ENCODE measurements around the gene KCNJ3.

The KCNJ3 gene

DNA sequence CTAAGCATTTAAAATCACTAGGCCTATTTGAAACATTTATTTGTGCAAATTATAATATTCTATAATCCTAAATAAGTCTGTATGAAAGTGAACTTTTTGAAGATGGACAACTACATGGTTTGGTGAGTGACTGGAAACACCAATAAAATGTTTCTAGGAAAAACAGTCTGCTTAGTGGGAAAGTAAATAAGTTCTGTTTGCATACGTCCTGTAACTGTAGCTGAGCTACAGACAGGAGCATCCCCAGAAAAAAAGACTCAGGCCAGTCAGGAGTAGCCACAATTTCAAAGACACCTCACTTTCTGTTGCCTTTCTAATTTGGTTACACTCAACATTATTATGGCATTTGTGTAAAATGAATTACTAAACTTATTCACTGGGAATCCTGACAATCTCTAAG, 28.4 kb upstream of the KCNJ3 start:
- no peak for ATAC-seq
- TF ChIP-seq ZC3H10 (CRISPR knock-in tag; IDR thresholded peaks at IDR 0.05) (no peak), ZNF565 (CRISPR knock-in tag; conservative IDR thresholded peaks at IDR 0.05; ENCODE audit: low read depth) (no peak), GLIS3 (CRISPR knock-in tag; IDR thresholded peaks at IDR 0.05) (no peak), ZFP3 (CRISPR knock-in tag; IDR thresholded peaks at IDR 0.05) (no peak), SNAI2 (CRISPR knock-in tag; IDR thresholded peaks at IDR 0.05) (no peak), ISL1 (CRISPR knock-in tag; IDR thresholded peaks at IDR 0.05) (no peak), ESRRG (CRISPR knock-in tag; IDR thresholded peaks at IDR 0.05) (no peak), ZFP30 (CRISPR knock-in tag; IDR thresholded peaks at IDR 0.05) (no peak), CSDC2 (CRISPR knock-in tag; IDR thresholded peaks at IDR 0.05) (no peak)
- TF ChIP-seq, protein P1, sequence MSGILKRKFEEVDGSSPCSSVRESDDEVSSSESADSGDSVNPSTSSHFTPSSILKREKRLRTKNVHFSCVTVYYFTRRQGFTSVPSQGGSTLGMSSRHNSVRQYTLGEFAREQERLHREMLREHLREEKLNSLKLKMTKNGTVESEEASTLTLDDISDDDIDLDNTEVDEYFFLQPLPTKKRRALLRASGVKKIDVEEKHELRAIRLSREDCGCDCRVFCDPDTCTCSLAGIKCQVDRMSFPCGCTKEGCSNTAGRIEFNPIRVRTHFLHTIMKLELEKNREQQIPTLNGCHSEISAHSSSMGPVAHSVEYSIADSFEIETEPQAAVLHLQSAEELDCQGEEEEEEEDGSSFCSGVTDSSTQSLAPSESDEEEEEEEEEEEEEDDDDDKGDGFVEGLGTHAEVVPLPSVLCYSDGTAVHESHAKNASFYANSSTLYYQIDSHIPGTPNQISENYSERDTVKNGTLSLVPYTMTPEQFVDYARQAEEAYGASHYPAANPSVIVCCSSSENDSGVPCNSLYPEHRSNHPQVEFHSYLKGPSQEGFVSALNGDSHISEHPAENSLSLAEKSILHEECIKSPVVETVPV (CRISPR knock-in tag; IDR thresholded peaks at IDR 0.05): no peak
- TF ChIP-seq, protein P2, sequence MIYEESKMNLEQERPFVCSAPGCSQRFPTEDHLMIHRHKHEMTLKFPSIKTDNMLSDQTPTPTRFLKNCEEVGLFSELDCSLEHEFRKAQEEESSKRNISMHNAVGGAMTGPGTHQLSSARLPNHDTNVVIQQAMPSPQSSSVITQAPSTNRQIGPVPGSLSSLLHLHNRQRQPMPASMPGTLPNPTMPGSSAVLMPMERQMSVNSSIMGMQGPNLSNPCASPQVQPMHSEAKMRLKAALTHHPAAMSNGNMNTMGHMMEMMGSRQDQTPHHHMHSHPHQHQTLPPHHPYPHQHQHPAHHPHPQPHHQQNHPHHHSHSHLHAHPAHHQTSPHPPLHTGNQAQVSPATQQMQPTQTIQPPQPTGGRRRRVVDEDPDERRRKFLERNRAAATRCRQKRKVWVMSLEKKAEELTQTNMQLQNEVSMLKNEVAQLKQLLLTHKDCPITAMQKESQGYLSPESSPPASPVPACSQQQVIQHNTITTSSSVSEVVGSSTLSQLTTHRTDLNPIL (CRISPR knock-in tag; IDR thresholded peaks at IDR 0.05; ENCODE audit: low read depth): no peak
- TF ChIP-seq, protein P3, sequence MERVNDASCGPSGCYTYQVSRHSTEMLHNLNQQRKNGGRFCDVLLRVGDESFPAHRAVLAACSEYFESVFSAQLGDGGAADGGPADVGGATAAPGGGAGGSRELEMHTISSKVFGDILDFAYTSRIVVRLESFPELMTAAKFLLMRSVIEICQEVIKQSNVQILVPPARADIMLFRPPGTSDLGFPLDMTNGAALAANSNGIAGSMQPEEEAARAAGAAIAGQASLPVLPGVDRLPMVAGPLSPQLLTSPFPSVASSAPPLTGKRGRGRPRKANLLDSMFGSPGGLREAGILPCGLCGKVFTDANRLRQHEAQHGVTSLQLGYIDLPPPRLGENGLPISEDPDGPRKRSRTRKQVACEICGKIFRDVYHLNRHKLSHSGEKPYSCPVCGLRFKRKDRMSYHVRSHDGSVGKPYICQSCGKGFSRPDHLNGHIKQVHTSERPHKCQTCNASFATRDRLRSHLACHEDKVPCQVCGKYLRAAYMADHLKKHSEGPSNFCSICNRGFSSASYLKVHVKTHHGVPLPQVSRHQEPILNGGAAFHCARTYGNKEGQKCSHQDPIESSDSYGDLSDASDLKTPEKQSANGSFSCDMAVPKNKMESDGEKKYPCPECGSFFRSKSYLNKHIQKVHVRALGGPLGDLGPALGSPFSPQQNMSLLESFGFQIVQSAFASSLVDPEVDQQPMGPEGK (CRISPR knock-in tag; IDR thresholded peaks at IDR 0.05; ENCODE audit: borderline replicate concordance): no peak

DNA sequence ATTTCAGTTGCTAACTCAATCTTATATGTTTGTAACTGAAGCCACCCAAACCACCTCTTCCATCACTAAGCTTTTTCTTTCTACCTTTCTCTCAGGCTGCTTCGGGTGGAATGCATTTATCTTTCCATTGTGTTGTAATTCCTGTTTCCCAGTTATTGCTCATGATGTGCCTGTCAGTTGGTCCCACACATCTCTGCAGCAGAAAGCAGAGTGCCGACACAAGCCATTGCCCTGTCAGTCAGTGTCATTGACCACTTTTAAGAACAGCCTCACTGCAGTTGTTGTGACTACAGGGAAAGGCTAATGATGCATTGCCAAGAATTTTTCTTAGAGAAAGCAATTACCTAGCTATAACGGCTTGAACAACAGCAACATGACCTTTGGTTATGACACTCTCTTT, 24.8 kb upstream of the KCNJ3 start:
- no peak for ATAC-seq
- no peak for TF ChIP-seq ZNF70 (CRISPR knock-in tag; IDR thresholded peaks at IDR 0.05)
- no peak for TF ChIP-seq TCF4 (CRISPR knock-in tag; IDR thresholded peaks at IDR 0.05; ENCODE audit: borderline replicate concordance)
- TF ChIP-seq, protein P4, sequence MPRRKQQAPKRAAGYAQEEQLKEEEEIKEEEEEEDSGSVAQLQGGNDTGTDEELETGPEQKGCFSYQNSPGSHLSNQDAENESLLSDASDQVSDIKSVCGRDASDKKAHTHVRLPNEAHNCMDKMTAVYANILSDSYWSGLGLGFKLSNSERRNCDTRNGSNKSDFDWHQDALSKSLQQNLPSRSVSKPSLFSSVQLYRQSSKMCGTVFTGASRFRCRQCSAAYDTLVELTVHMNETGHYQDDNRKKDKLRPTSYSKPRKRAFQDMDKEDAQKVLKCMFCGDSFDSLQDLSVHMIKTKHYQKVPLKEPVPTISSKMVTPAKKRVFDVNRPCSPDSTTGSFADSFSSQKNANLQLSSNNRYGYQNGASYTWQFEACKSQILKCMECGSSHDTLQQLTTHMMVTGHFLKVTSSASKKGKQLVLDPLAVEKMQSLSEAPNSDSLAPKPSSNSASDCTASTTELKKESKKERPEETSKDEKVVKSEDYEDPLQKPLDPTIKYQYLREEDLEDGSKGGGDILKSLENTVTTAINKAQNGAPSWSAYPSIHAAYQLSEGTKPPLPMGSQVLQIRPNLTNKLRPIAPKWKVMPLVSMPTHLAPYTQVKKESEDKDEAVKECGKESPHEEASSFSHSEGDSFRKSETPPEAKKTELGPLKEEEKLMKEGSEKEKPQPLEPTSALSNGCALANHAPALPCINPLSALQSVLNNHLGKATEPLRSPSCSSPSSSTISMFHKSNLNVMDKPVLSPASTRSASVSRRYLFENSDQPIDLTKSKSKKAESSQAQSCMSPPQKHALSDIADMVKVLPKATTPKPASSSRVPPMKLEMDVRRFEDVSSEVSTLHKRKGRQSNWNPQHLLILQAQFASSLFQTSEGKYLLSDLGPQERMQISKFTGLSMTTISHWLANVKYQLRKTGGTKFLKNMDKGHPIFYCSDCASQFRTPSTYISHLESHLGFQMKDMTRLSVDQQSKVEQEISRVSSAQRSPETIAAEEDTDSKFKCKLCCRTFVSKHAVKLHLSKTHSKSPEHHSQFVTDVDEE (CRISPR knock-in tag; IDR thresholded peaks at IDR 0.05): no peak
- no peak for TF ChIP-seq ESRRG (CRISPR knock-in tag; IDR thresholded peaks at IDR 0.05)
- TF ChIP-seq ARNTL (CRISPR knock-in tag; IDR thresholded peaks at IDR 0.05; ENCODE audit: borderline replicate concordance, low read depth): no peak
- no peak for TF ChIP-seq ZNF565 (CRISPR knock-in tag; conservative IDR thresholded peaks at IDR 0.05; ENCODE audit: low read depth)
- TF ChIP-seq, protein P5, sequence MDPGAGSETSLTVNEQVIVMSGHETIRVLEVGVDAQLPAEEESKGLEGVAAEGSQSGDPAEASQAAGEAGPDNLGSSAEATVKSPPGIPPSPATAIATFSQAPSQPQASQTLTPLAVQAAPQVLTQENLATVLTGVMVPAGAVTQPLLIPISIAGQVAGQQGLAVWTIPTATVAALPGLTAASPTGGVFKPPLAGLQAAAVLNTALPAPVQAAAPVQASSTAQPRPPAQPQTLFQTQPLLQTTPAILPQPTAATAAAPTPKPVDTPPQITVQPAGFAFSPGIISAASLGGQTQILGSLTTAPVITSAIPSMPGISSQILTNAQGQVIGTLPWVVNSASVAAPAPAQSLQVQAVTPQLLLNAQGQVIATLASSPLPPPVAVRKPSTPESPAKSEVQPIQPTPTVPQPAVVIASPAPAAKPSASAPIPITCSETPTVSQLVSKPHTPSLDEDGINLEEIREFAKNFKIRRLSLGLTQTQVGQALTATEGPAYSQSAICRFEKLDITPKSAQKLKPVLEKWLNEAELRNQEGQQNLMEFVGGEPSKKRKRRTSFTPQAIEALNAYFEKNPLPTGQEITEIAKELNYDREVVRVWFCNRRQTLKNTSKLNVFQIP (CRISPR knock-in tag; IDR thresholded peaks at IDR 0.05; ENCODE audit: borderline replicate concordance, low read depth): no peak

DNA sequence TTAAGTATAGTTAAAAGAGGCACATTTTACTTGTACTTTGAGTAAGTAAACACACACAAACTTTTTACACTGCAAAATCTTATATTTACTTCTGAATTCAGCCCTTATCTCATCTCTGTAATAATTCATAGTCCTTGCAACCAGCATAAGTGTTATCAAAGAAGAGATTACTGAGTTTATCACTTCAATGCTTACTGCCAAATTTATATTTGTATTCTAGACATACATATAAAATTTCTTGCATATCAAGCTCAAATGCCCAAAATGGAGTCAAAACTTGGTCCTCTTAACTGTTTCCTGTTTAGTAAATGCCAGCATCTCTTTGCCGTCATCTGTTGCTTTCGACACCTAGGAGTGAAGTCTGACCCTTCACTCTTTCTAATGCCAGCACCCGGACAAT, 21.1 kb upstream of the KCNJ3 start:
- ATAC-seq: no peak
- TF ChIP-seq ZFP3 (CRISPR knock-in tag; IDR thresholded peaks at IDR 0.05) (no peak), GLIS3 (CRISPR knock-in tag; IDR thresholded peaks at IDR 0.05) (no peak), ISL1 (CRISPR knock-in tag; IDR thresholded peaks at IDR 0.05) (no peak), SNAI2 (CRISPR knock-in tag; IDR thresholded peaks at IDR 0.05) (no peak)
- TF ChIP-seq, protein P2 (CRISPR knock-in tag; IDR thresholded peaks at IDR 0.05; ENCODE audit: low read depth): no peak
- TF ChIP-seq, protein P5 (CRISPR knock-in tag; IDR thresholded peaks at IDR 0.05; ENCODE audit: borderline replicate concordance, low read depth): no peak
- TF ChIP-seq, protein P1 (CRISPR knock-in tag; IDR thresholded peaks at IDR 0.05): no peak
